PC-3 (cell line): ENCODE measurements around the gene ACER3. TPM values are rescaled to one million over a fixed set of nuclear protein-coding genes. Genes with fewer than 3 reads are reported as not detected.

Experiments used
- ATAC-seq: fragments of 200-7000 bp; cut with Tn5 transposase; 2 replicates; pipeline ENCODE4 v1.9.1; 2020; ENCODE audit warnings: mild to moderate bottlenecking, moderate library complexity
- BruUV-seq: library from RNA; stranded (reverse); fragments of 400-500 nt; replicated peaks from 2 replicates; lab custom pipeline; 2021; lab: Mats Ljungman, UMichigan
- CTCF ChIA-PET: fragments of 300-600 bp; sonication (Branson Sonifier 250); formaldehyde crosslinking; loops from one replicate; lab custom pipeline; 2022; ENCODE audit warnings: antibody characterized with exemption; lab: Charles Lee
- POLR2A ChIA-PET: fragments of 300-600 bp; sonication (Branson Sonifier 250); formaldehyde crosslinking; loops from one replicate; lab custom pipeline; 2022; ENCODE audit warnings: antibody characterized with exemption; ENCODE audit not compliant: unreplicated experiment; lab: Charles Lee
- DNase-seq: peaks from one replicate; pipeline ENCODE4 v3.0.0-alpha.2; 2015
- H2AFZ ChIP-seq: fragments of 300-600 bp; sonication (generic); 2 replicates; pipeline ENCODE4 v1.6.0; 2016; ENCODE audit warnings: antibody characterized with exemption, low read length
- H3F3A ChIP-seq: fragments of 300-600 bp; sonication (generic); one replicate; pipeline ENCODE4 v1.6.0; 2017; ENCODE audit warnings: antibody characterized with exemption, low read length, control low read depth, mild to moderate bottlenecking; ENCODE audit not compliant: unreplicated experiment
- H3K27ac ChIP-seq: fragments of 300-600 bp; sonication (generic); 2 replicates; pipeline ENCODE4 v1.5.1; 2016; ENCODE audit warnings: mild to moderate bottlenecking, low read length
- H3K27me3 ChIP-seq: fragments of 300-600 bp; sonication (generic); 2 replicates; pipeline ENCODE4 v1.6.1; 2016; ENCODE audit warnings: low read length, mixed read lengths
- H3K36me3 ChIP-seq: fragments of 300-600 bp; sonication (generic); 2 replicates; pipeline ENCODE4 v1.6.1; 2016; ENCODE audit warnings: low read depth, mixed run types, low read length, mixed read lengths
- H3K4me1 ChIP-seq: fragments of 300-600 bp; sonication (generic); 2 replicates; pipeline ENCODE4 v1.5.1; 2016; ENCODE audit warnings: low read length; ENCODE audit not compliant: insufficient read depth
- H3K4me2 ChIP-seq: fragments of 300-600 bp; sonication (generic); 2 replicates; pipeline ENCODE4 v1.6.0; 2016; ENCODE audit warnings: low read length
- H3K4me3 ChIP-seq: fragments of 300-600 bp; sonication (generic); 2 replicates; pipeline ENCODE4 v1.5.1; 2016; ENCODE audit warnings: mild to moderate bottlenecking, low read length, mixed read lengths
- H3K79me2 ChIP-seq: fragments of 300-600 bp; sonication (generic); 2 replicates; pipeline ENCODE4 v1.6.1; 2017; ENCODE audit warnings: low read length, mixed read lengths
- H3K9ac ChIP-seq: fragments of 300-600 bp; sonication (generic); 2 replicates; pipeline ENCODE4 v1.6.0; 2016; ENCODE audit warnings: mild to moderate bottlenecking, low read length
- H3K9me2 ChIP-seq: fragments of 300-600 bp; sonication (generic); replicated peaks from 2 replicates; pipeline ENCODE4 v1.6.1; 2016; ENCODE audit warnings: mixed run types, low read length, mixed read lengths
- H3K9me3 ChIP-seq: fragments of 300-600 bp; sonication (generic); 2 replicates; pipeline ENCODE4 v1.6.1; 2016; ENCODE audit warnings: low read length, mixed read lengths
- H4K20me1 ChIP-seq: fragments of 300-600 bp; sonication (generic); 2 replicates; pipeline ENCODE4 v1.6.1; 2016; ENCODE audit warnings: low read length, mixed read lengths
- EZH2 ChIP-seq: fragments of 300-600 bp; sonication (generic); IDR thresholded peaks from one replicate; pipeline ENCODE4 v1.6.1; 2017; ENCODE audit warnings: antibody characterized with exemption, mild to moderate bottlenecking, low read length; ENCODE audit not compliant: unreplicated experiment
- EZH2phosphoT487 ChIP-seq: fragments of 300-600 bp; sonication (generic); IDR thresholded peaks from 2 replicates; pipeline ENCODE4 v1.6.1; 2018; ENCODE audit warnings: mild to moderate bottlenecking, antibody characterized with exemption, low read length, borderline replicate concordance
- intact Hi-C: fragments of 100-400 bp; cut with micrococcal nuclease; formaldehyde crosslinking; loops from 2 replicates; pipeline ENCODE4 v1.9.0; 2023
- total RNA-seq: library from RNA; depleted of rRNA; stranded (reverse); fragments of >200 nt; gene quantifications from 2 replicates; pipeline ENCODE4 v1.2.3, GENCODE V29; 2014
- TF ChIP-seq, protein P1 (sequence below): fragments of 300-600 bp; sonication (generic); conservative IDR thresholded peaks from 2 replicates; pipeline ENCODE4 v1.5.1; 2017; ENCODE audit warnings: antibody characterized with exemption, low read depth, mild to moderate bottlenecking, low read length

ACER3 gene
- total RNA-seq, 1 experiment from 2014 or later, result 17.3 TPM

DNA sequence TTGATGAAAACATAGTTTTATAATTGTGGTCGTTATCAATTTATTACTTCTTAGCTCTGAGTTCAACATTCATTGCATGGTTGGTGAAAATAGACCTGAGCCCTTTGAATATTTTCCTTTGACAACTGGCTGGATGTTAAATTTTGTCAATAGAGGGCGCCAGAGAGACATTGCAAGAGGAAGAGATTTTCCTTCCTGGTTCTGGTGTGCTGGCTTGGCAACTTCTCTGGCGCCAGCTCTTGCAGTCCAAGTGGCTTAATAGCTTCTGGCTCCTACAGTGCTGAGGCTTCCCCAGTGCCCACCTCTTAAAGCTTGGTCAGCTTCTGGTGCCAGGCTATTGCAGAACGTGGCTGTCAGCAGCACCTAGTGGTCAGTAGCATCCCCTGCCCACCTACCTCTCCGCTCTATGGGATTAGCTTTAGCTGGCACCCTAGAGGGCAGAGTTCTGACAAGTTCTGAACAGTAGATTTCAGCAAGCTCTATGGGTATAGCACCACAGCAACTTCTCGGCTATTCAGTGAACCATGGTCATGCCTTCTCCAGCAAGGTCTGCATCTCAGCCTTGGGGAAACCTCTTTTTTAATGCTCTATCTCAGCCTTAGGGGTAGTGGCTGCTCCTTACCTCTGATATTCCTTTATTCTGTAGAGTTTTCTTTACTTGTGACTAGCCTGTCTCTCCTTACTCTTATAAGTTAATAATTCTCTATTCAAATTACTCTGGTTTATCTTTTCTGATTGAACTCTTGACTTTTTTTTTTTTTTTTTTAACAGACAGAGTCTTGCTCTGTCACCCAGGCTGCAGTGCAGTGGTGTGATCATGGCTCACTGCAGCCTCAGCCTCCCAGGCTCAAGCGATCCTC, 59.4 kb downstream of the ACER3 start:
- H3K4me1 ChIP-seq, result peaks cover 20% of the 10 kb centered on the region
- no peaks in the 10 kb centered on the region for H3K79me2 ChIP-seq
- no peaks in the 10 kb centered on the region for H3K27me3 ChIP-seq
- CTCF ChIA-PET, result interaction anchor here (0.5 to 3.2 kb wide), 29 partner anchors 15 to 869 kb away, joined by 3 to 52 read pairs (median 4); no protein-coding TSS in a partner anchor
- TF ChIP-seq, protein P1, sequence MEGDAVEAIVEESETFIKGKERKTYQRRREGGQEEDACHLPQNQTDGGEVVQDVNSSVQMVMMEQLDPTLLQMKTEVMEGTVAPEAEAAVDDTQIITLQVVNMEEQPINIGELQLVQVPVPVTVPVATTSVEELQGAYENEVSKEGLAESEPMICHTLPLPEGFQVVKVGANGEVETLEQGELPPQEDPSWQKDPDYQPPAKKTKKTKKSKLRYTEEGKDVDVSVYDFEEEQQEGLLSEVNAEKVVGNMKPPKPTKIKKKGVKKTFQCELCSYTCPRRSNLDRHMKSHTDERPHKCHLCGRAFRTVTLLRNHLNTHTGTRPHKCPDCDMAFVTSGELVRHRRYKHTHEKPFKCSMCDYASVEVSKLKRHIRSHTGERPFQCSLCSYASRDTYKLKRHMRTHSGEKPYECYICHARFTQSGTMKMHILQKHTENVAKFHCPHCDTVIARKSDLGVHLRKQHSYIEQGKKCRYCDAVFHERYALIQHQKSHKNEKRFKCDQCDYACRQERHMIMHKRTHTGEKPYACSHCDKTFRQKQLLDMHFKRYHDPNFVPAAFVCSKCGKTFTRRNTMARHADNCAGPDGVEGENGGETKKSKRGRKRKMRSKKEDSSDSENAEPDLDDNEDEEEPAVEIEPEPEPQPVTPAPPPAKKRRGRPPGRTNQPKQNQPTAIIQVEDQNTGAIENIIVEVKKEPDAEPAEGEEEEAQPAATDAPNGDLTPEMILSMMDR, result peak; percentile 99
- no peak for TF ChIP-seq EZH2
- BruUV-seq, result no TSS peak
- no peaks in the 10 kb centered on the region for H4K20me1 ChIP-seq
- POLR2A ChIA-PET, result no interaction called here
- H3K27ac ChIP-seq, result no peak overlapping the region
- ATAC-seq, result peak; percentile 77
- peak; percentile 96 for DNase-seq
- H3K9ac ChIP-seq, result no peak overlapping the region
- H3K36me3 ChIP-seq, result no peaks in the 10 kb centered on the region
- peak overlapping the region; percentile 34 for H3K4me2 ChIP-seq
- H3K9me3 ChIP-seq, result no peaks in the 10 kb centered on the region
- no peaks in the 10 kb centered on the region for H3F3A ChIP-seq
- no peak overlapping the region for H3K4me3 ChIP-seq
- intact Hi-C loops, result loop anchor here (1.0 to 5.0 kb wide), 7 partner anchors 59 to 186 kb away; partner anchors contain the start of gene ACER3
- no peak overlapping the region for H2AFZ ChIP-seq
- H3K9me2 ChIP-seq, result no peaks in the 10 kb centered on the region

DNA sequence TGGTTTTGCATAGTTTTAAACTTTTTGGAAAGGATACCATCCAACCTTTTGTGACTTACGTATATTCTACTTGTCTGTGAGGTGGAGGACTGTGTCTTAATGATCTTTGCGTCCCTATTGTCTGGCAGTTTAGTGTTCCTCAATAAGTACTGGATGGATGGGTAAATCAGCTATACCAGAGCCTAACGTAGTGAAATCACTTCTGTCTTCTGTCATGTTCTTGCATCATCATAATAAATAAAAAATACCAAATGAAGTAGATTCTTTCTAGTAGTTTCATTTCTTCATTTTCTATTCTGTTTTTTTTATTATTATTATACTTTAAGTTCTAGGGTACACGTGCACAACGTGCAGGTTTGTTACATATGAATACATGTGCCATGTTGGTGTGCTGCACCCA, 66.4 kb downstream of the ACER3 start:
- Histone ChIP-seq H3K9me2 (no peaks in the 10 kb centered on the region), H3K79me2 (no peaks in the 10 kb centered on the region), H3K4me2 (no peak overlapping the region), H3K27ac (no peak overlapping the region), H3K4me3 (no peak overlapping the region), H3K27me3 (no peaks in the 10 kb centered on the region), H3K4me1 (peaks cover 4% of the 10 kb centered on the region), H3F3A (no peaks in the 10 kb centered on the region), H4K20me1 (no peaks in the 10 kb centered on the region), H2AFZ (no peak overlapping the region), H3K9me3 (no peaks in the 10 kb centered on the region), H3K9ac (no peak overlapping the region), H3K36me3 (no peaks in the 10 kb centered on the region)
- TF ChIP-seq, protein P1, result no peak
- TF ChIP-seq EZH2phosphoT487 (no peak), EZH2 (no peak)
- DNase-seq (no peak), ATAC-seq (no peak)
- intact Hi-C loops, result no loop called here
- BruUV-seq, result no TSS peak
- ChIA-PET POLR2A (no interaction called here), CTCF (no interaction called here)

DNA sequence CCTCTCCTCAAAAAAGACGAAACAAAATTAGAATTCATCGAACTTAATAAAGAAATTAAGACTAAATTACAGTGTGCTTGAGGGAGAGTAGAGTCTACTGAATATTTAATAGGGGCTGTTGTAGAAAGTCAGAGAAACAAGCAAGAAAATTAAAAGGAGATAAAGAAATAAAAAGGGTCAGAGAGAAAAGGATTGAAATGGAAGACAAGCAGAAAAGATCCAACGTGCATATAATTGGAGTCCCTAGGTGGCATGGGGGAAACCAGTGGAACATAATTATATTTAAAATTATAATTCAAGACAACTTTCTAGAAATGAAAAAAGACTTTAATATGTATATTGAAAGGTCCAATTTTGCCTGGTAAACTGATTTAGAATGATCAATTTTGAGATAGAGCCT, 74.3 kb downstream of the ACER3 start:
- Histone ChIP-seq H3K27ac (no peak overlapping the region), H3K4me1 (peaks cover 20% of the 10 kb centered on the region), H3K9ac (no peak overlapping the region), H2AFZ (no peak overlapping the region), H3K9me3 (peaks cover 9% of the 10 kb centered on the region), H3K36me3 (peaks cover 17% of the 10 kb centered on the region; the same call in 1 of the 2 replicates), H4K20me1 (no peaks in the 10 kb centered on the region), H3K27me3 (no peaks in the 10 kb centered on the region), H3K9me2 (no peaks in the 10 kb centered on the region), H3K4me2 (no peak overlapping the region), H3K79me2 (no peaks in the 10 kb centered on the region), H3K4me3 (no peak overlapping the region), H3F3A (no peaks in the 10 kb centered on the region)
- ChIA-PET CTCF (interaction anchor here (1.6 kb wide), 1 partner anchor 15 kb away, joined by 3 read pairs; no protein-coding TSS in a partner anchor), POLR2A (interaction anchor here (0.6 kb wide), 1 partner anchor 10 kb away, joined by 3 read pairs; no protein-coding TSS in a partner anchor)
- TF ChIP-seq, protein P1, result no peak
- no peak for TF ChIP-seq EZH2
- no peak for TF ChIP-seq EZH2phosphoT487
- intact Hi-C loops, result loop anchor here (5.0 kb wide), 1 partner anchor 102 kb away; no protein-coding TSS in a partner anchor
- ATAC-seq (no peak), DNase-seq (no peak)
- BruUV-seq, result no TSS peak
